Smooth muscle cell (in vitro differentiated cells): ENCODE data around the gene REM2. TPM values are rescaled to one million over a fixed set of nuclear protein-coding genes. Genes with fewer than 3 reads are reported as not detected.

Experiments used
- DNase-seq: peaks from one replicate; lab custom pipeline; 2025; ENCODE audit not compliant: unreplicated experiment; lab: John Stamatoyannopoulos, UW
- H2AFZ ChIP-seq: fragments of 200-600 bp; sonication (generic); 2 replicates; pipeline ENCODE4 v1.6.0; 2016; ENCODE audit warnings: antibody characterized with exemption, low read depth, mild to moderate bottlenecking
- H3F3A ChIP-seq: fragments of 200-600 bp; sonication (generic); 2 replicates; pipeline ENCODE4 v1.6.0; 2017; ENCODE audit warnings: antibody characterized with exemption, low read depth
- H3K27ac ChIP-seq: fragments of 200-600 bp; sonication (generic); 2 replicates; pipeline ENCODE4 v1.5.1; 2016; ENCODE audit warnings: low read depth, mild to moderate bottlenecking
- H3K27me3 ChIP-seq: fragments of 200-600 bp; sonication (generic); 2 replicates; pipeline ENCODE4 v1.6.1; 2016; ENCODE audit warnings: low read depth, mild to moderate bottlenecking
- H3K36me3 ChIP-seq: fragments of 200-600 bp; sonication (generic); 2 replicates; pipeline ENCODE4 v1.5.1; 2016; ENCODE audit warnings: low read depth
- H3K4me1 ChIP-seq: fragments of 200-600 bp; sonication (generic); 2 replicates; pipeline ENCODE4 v1.5.1; 2016; ENCODE audit warnings: low read depth
- H3K4me2 ChIP-seq: fragments of 200-600 bp; sonication (generic); 2 replicates; pipeline ENCODE4 v1.6.0; 2016; ENCODE audit warnings: mild to moderate bottlenecking
- H3K4me3 ChIP-seq: fragments of 200-600 bp; sonication (generic); 2 replicates; pipeline ENCODE4 v1.5.1; 2016; ENCODE audit warnings: mild to moderate bottlenecking
- H3K79me2 ChIP-seq: fragments of 200-600 bp; sonication (generic); 2 replicates; pipeline ENCODE4 v1.6.0; 2016; ENCODE audit warnings: low read depth, mild to moderate bottlenecking
- H3K9ac ChIP-seq: fragments of 200-600 bp; sonication (generic); 2 replicates; pipeline ENCODE4 v1.6.0; 2016; ENCODE audit warnings: low read depth
- H3K9me3 ChIP-seq: fragments of 200-600 bp; sonication (generic); replicated peaks from 2 replicates; pipeline ENCODE4 v1.5.1; 2016; ENCODE audit warnings: low read depth
- H4K20me1 ChIP-seq: fragments of 200-600 bp; sonication (generic); 2 replicates; pipeline ENCODE4 v1.6.0; 2016; ENCODE audit warnings: low read depth
- CTCF ChIP-seq: fragments of 200-600 bp; sonication (generic); IDR thresholded peaks from 2 replicates; pipeline ENCODE4 v1.5.1; 2017; ENCODE audit warnings: borderline replicate concordance, mild to moderate bottlenecking, antibody characterized with exemption; ENCODE audit not compliant: insufficient read depth, poor library complexity, severe bottlenecking
- WGBS: methylation state at CpG from one replicate; pipeline ENCODE4 v1.1.7; 2016; ENCODE audit warnings: low lambda C conversion rate; 5-methylcytosine and 5-hydroxymethylcytosine counted together
- polyA plus RNA-seq: library from polyadenylated mRNA; unstranded; fragments of >200 nt; fragmentation: Nextera tagmentation; extraction: Ambion mirVana; gene quantifications from 2 replicates; pipeline ENCODE4 v1.2.1, GENCODE V29; 2016
- total RNA-seq: library from RNA; depleted of rRNA; stranded (reverse); fragments of >200 nt; gene quantifications from 2 replicates; pipeline ENCODE4 v1.2.3, GENCODE V29; 2014

Gene REM2
- total and polyA plus RNA-seq, 2 experiments from 2014 or later: 1.6 to 2.6 TPM

- Histone ChIP-seq H3K36me3 (no peaks in the 10 kb centered on the region), H3K4me1 (peaks cover 13% of the 10 kb centered on the region), H3K4me2 (no peak overlapping the region), H2AFZ (no peak overlapping the region), H3K9me3 (no peaks in the 10 kb centered on the region), H3K9ac (no peak overlapping the region), H4K20me1 (peaks cover 3% of the 10 kb centered on the region), H3K4me3 (no peak overlapping the region), H3K27me3 (no peaks in the 10 kb centered on the region), H3K27ac (no peak overlapping the region), H3K79me2 (peaks cover 74% of the 10 kb centered on the region), H3F3A (peaks cover 8% of the 10 kb centered on the region)
- no peak for DNase-seq
- no peak for TF ChIP-seq CTCF
- 96% methylated on average over 8 of the region's 8 CpGs for WGBS
Observed at GRCh38 chr14:22915886-22916521, 33.0 kb downstream of the REM2 start.

- Histone ChIP-seq H3K79me2 (peaks cover 44% of the 10 kb centered on the region), H3K9me3 (no peaks in the 10 kb centered on the region), H3K27me3 (no peaks in the 10 kb centered on the region), H3K4me1 (peaks cover 13% of the 10 kb centered on the region), H3F3A (peaks cover 8% of the 10 kb centered on the region), H3K9ac (peak within 1 kb of the TSS; percentile 97), H3K36me3 (peaks cover 7% of the 10 kb centered on the region), H3K4me2 (peak within 1 kb of the TSS; percentile 86), H2AFZ (peak within 1 kb of the TSS; percentile 70), H4K20me1 (no peaks in the 10 kb centered on the region), H3K4me3 (peak within 1 kb of the TSS; percentile 77), H3K27ac (peak within 1 kb of the TSS; percentile 99)
- WGBS: under 1% methylated on average over 46 of the region's 46 CpGs
- no peak for TF ChIP-seq CTCF
- DNase-seq: peak; percentile 98
Observed at GRCh38 chr14:22918804-22919600, 36.0 kb downstream of the REM2 start, which contains the start of gene RBM23. Gene RBM23 (minus strand): TSS chr14:22919149.

- 28% methylated on average over 10 of the region's 10 CpGs for WGBS
Observed at GRCh38 chr14:22919601-22919921, 36.5 kb downstream of the REM2 start.

More at GRCh38 chr14:22919601-22919921, 36.5 kb downstream of the REM2 start:
- Histone ChIP-seq H3F3A (peaks cover 8% of the 10 kb centered on the region), H3K9me3 (no peaks in the 10 kb centered on the region), H3K4me3 (peak overlapping the region; percentile 42), H2AFZ (peak overlapping the region; percentile 70), H3K27me3 (no peaks in the 10 kb centered on the region), H3K4me2 (peak overlapping the region; percentile 83), H4K20me1 (no peaks in the 10 kb centered on the region), H3K4me1 (peaks cover 13% of the 10 kb centered on the region), H3K36me3 (peaks cover 7% of the 10 kb centered on the region), H3K9ac (peak overlapping the region; percentile 54), H3K27ac (peak overlapping the region; percentile 88), H3K79me2 (peaks cover 39% of the 10 kb centered on the region)
- DNase-seq: no peak
- no peak for TF ChIP-seq CTCF
